ENCODE results near the gene RNF121. TPM values are rescaled to one million over a fixed set of nuclear protein-coding genes. Genes with fewer than 3 reads are reported as not detected.

The RNF121 gene
- total RNA-seq, 2 donors from 2014 or later, result 17.9 to 24.4 TPM

GRCh38 chr11:71948314-71949027 is 19.6 kb downstream of the RNF121 start:
- ATAC-seq, result peak; percentile 89
- intact Hi-C loops (cut with DNase I), result no loop called here
- peaks cover 31% of the 10 kb centered on the region for H3K4me1 ChIP-seq

GRCh38 chr11:71949034-71949433 is 20.2 kb downstream of the RNF121 start:
- TF ChIP-seq CTCF (IDR thresholded peaks at IDR 0.05), result no peak
- no peak for TF ChIP-seq POLR2A (IDR thresholded peaks at IDR 0.05)
- intact Hi-C loops (cut with DNase I), result no loop called here
- no peak overlapping the region for H3K4me3 ChIP-seq
- ATAC-seq (peak; percentile 18), DNase-seq (no peak)
- no peaks in the 10 kb centered on the region for H3K9me3 ChIP-seq
- H3K36me3 ChIP-seq (replicated peaks in 1 of 2; ENCODE audit: insufficient read depth in 1 of 2, low read depth in 2 of 2), result no peaks in the 10 kb centered on the region
- WGBS, 2 donors, result 56 to 60% methylated on average over 6 of the region's 6 CpGs
- no peaks in the 10 kb centered on the region for H3K27me3 ChIP-seq
- peaks cover 31% of the 10 kb centered on the region for H3K4me1 ChIP-seq
- H3K27ac ChIP-seq, result peak overlapping the region; percentile 13 to 73 (median 59)

More at GRCh38 chr11:71948314-71949027, 19.6 kb downstream of the RNF121 start:
- H3K4me3 ChIP-seq, result no peak overlapping the region
- peak; percentile 55 to 81 (median 76) for DNase-seq
- no peak for TF ChIP-seq POLR2A (IDR thresholded peaks at IDR 0.05)
- TF ChIP-seq CTCF (IDR thresholded peaks at IDR 0.05), result no peak
- H3K27me3 ChIP-seq, result no peaks in the 10 kb centered on the region
- H3K9me3 ChIP-seq, result no peaks in the 10 kb centered on the region
- 33 to 40% methylated on average over 5 to 7 of the region's 7 CpGs for WGBS, 2 donors
- H3K36me3 ChIP-seq (replicated peaks in 1 of 2; ENCODE audit: insufficient read depth in 1 of 2, low read depth in 2 of 2), result no peaks in the 10 kb centered on the region
- H3K27ac ChIP-seq, result peak overlapping the region; percentile 26 to 73 (median 59)

- H3K36me3 ChIP-seq (replicated peaks in 1 of 2; ENCODE audit: insufficient read depth in 1 of 2, low read depth in 2 of 2), result no peaks in the 10 kb centered on the region
- H3K27me3 ChIP-seq, result no peaks in the 10 kb centered on the region
- no peak overlapping the region for H3K27ac ChIP-seq
- ATAC-seq (no peak), DNase-seq (no peak)
- intact Hi-C loops (cut with DNase I), result no loop called here
- TF ChIP-seq POLR2A (IDR thresholded peaks at IDR 0.05), result no peak
- no peak for TF ChIP-seq CTCF (IDR thresholded peaks at IDR 0.05)
- no peak overlapping the region for H3K4me3 ChIP-seq
- H3K9me3 ChIP-seq, result no peaks in the 10 kb centered on the region
- WGBS, 2 donors, result 76% methylated on average over 4 of the region's 4 CpGs
- peaks cover 33% of the 10 kb centered on the region for H3K4me1 ChIP-seq
Observed at GRCh38 chr11:71951741-71952310, 23.0 kb downstream of the RNF121 start.

- TF ChIP-seq POLR2A (IDR thresholded peaks at IDR 0.05) (no peak), CTCF (IDR thresholded peaks at IDR 0.05) (no peak)
- no peaks in the 10 kb centered on the region for H3K36me3 ChIP-seq (replicated peaks in 1 of 2; ENCODE audit: insufficient read depth in 1 of 2, low read depth in 2 of 2)
- ATAC-seq, result no peak
- no peak overlapping the region for H3K27ac ChIP-seq
- no peak for DNase-seq
- no peak overlapping the region for H3K4me3 ChIP-seq
- 30 to 38% methylated on average over 3 of the region's 3 CpGs for WGBS, 2 donors
- peaks cover 5% of the 10 kb centered on the region for H3K4me1 ChIP-seq
- no peaks in the 10 kb centered on the region for H3K9me3 ChIP-seq
- intact Hi-C loops (cut with DNase I), result no loop called here
- no peaks in the 10 kb centered on the region for H3K27me3 ChIP-seq
Observed at GRCh38 chr11:71955898-71956456, 27.1 kb downstream of the RNF121 start.
